HG03159 (cell line): ENCODE data around the gene SELENOT.
"Not testable (repeated sequence)": the region's sequence is repeated elsewhere in the genome, so short reads cannot be mapped to it uniquely, and the experiment has no call there.

Source experiments
- ATAC-seq: cut with Tn5 transposase; IDR thresholded peaks from one replicate; pipeline ENCODE4 v1.9.1; 2021; ENCODE audit warnings: mild to moderate bottlenecking, moderate library complexity; ENCODE audit not compliant: unreplicated experiment

SELENOT gene

GRCh38 chr3:150607267-150608065 is 4.3 kb downstream of the SELENOT start:
- no peak for ATAC-seq

GRCh38 chr3:150609988-150610387 is 6.9 kb downstream of the SELENOT start:
- ATAC-seq: no peak

GRCh38 chr3:150610785-150611184 is 7.7 kb downstream of the SELENOT start:
- ATAC-seq: no peak

GRCh38 chr3:150611666-150612065 is 8.5 kb downstream of the SELENOT start:
- no peak for ATAC-seq

- no peak for ATAC-seq
Measured at GRCh38 chr3:150612494-150612893, 9.4 kb downstream of the SELENOT start.

GRCh38 chr3:150613034-150613433 is 9.9 kb downstream of the SELENOT start:
- no peak for ATAC-seq

- no peak for ATAC-seq
Measured at GRCh38 chr3:150613709-150614480, 10.8 kb downstream of the SELENOT start.

- no peak for ATAC-seq
Measured at GRCh38 chr3:150620002-150620689, 17.0 kb downstream of the SELENOT start.

- ATAC-seq: not testable (repeated sequence)
Measured at GRCh38 chr3:150622955-150623354, 19.8 kb downstream of the SELENOT start.

- no peak for ATAC-seq
Measured at GRCh38 chr3:150623945-150624344, 20.8 kb downstream of the SELENOT start.

GRCh38 chr3:150626148-150626930 is 23.2 kb downstream of the SELENOT start:
- no peak for ATAC-seq

- ATAC-seq: no peak
Measured at GRCh38 chr3:150627557-150627956, 24.4 kb downstream of the SELENOT start.

- ATAC-seq: no peak
Measured at GRCh38 chr3:150631515-150632221, 28.5 kb downstream of the SELENOT start.

GRCh38 chr3:150635076-150635475 is 32.0 kb downstream of the SELENOT start:
- ATAC-seq: no peak

- peak; percentile 72 for ATAC-seq
Measured at GRCh38 chr3:150635526-150635925, 32.4 kb downstream of the SELENOT start.

GRCh38 chr3:150636258-150636657 is 33.1 kb downstream of the SELENOT start:
- ATAC-seq: no peak

GRCh38 chr3:150639262-150639661 is 36.1 kb downstream of the SELENOT start:
- ATAC-seq: no peak

GRCh38 chr3:150640256-150640655 is 37.1 kb downstream of the SELENOT start:
- no peak for ATAC-seq

GRCh38 chr3:150653110-150653561 is 50.0 kb downstream of the SELENOT start:
- peak; percentile 70 for ATAC-seq

GRCh38 chr3:150656316-150656715 is 53.2 kb downstream of the SELENOT start:
- ATAC-seq: no peak
